Glutamatergic neuron (in vitro differentiated cells): Measurements from ENCODE around the gene KRT72. TPM values are rescaled to one million over a fixed set of nuclear protein-coding genes. Genes with fewer than 3 reads are reported as not detected.

Source experiments
- DNase-seq: peaks from one replicate; pipeline ENCODE4 v3.0.0; 2022
- H3K27ac Mint-ChIP-seq: one replicate; pipeline ENCODE4 v1.8.0; 2020; ENCODE audit warnings: mild to moderate bottlenecking, mixed read lengths, inconsistent platforms; ENCODE audit not compliant: unreplicated experiment
- H3K27me3 Mint-ChIP-seq: one replicate; pipeline ENCODE4 v1.8.0; 2020; ENCODE audit warnings: mild to moderate bottlenecking, moderate library complexity, mixed read lengths, inconsistent platforms; ENCODE audit not compliant: unreplicated experiment
- H3K36me3 Mint-ChIP-seq: one replicate; pipeline ENCODE4 v1.8.0; 2020; ENCODE audit warnings: mild to moderate bottlenecking, mixed read lengths, inconsistent platforms; ENCODE audit not compliant: unreplicated experiment
- H3K4me1 Mint-ChIP-seq: one replicate; pipeline ENCODE4 v1.8.0; 2020; ENCODE audit warnings: mild to moderate bottlenecking, low read depth, mixed read lengths, inconsistent platforms; ENCODE audit not compliant: unreplicated experiment
- H3K4me3 Mint-ChIP-seq: one replicate; pipeline ENCODE4 v1.8.0; 2020; ENCODE audit warnings: mild to moderate bottlenecking, mixed read lengths, inconsistent platforms; ENCODE audit not compliant: unreplicated experiment
- H3K9me3 Mint-ChIP-seq: one replicate; pipeline ENCODE4 v1.8.0; 2020; ENCODE audit warnings: mild to moderate bottlenecking, moderate library complexity, mixed read lengths, inconsistent platforms; ENCODE audit not compliant: unreplicated experiment
- CTCF ChIP-seq: fragments of 200-600 bp; sonication (generic); IDR thresholded peaks from one replicate; pipeline ENCODE4 v1.5.0; 2021; ENCODE audit not compliant: partially characterized antibody, unreplicated experiment
- total RNA-seq: library from RNA; stranded (reverse); fragmentation: NEBNext Ultra II Directional; extraction: Animal tissue kit (Norgen Biotek cat#: 25700); gene quantifications from one replicate; pipeline ENCODE4 v1.2.1, GENCODE V29; 2021; ENCODE audit not compliant: unreplicated experiment

KRT72 gene
- total RNA-seq, 1 donor from 2014 or later: not detected

GRCh38 chr12:52570511-52570910 is 30.8 kb downstream of the KRT72 start:
- Mint-ChIP-seq H3K4me1 (peaks cover 4% of the 10 kb centered on the region), H3K27ac (no peak overlapping the region), H3K4me3 (no peak overlapping the region), H3K36me3 (no peaks in the 10 kb centered on the region), H3K27me3 (peaks cover 6% of the 10 kb centered on the region), H3K9me3 (peaks cover 3% of the 10 kb centered on the region)
- no peak for TF ChIP-seq CTCF
- DNase-seq: no peak

GRCh38 chr12:52568111-52568510 is 33.2 kb downstream of the KRT72 start:
- Mint-ChIP-seq H3K36me3 (no peaks in the 10 kb centered on the region), H3K27me3 (peaks cover 7% of the 10 kb centered on the region), H3K4me1 (peaks cover 4% of the 10 kb centered on the region), H3K4me3 (no peak overlapping the region), H3K27ac (no peak overlapping the region), H3K9me3 (peaks cover 4% of the 10 kb centered on the region)
- DNase-seq: no peak
- TF ChIP-seq CTCF: no peak

GRCh38 chr12:52566847-52567291 is 34.4 kb downstream of the KRT72 start:
- TF ChIP-seq CTCF: no peak
- peaks cover 6% of the 10 kb centered on the region for H3K27me3 Mint-ChIP-seq
- H3K4me1 Mint-ChIP-seq: peaks cover 4% of the 10 kb centered on the region
- no peak overlapping the region for H3K4me3 Mint-ChIP-seq
- peaks cover 4% of the 10 kb centered on the region for H3K9me3 Mint-ChIP-seq
- peak; percentile 39 for DNase-seq
- H3K27ac Mint-ChIP-seq: no peak overlapping the region
- no peaks in the 10 kb centered on the region for H3K36me3 Mint-ChIP-seq

- Mint-ChIP-seq H3K27me3 (peaks cover 10% of the 10 kb centered on the region), H3K4me1 (peaks cover 4% of the 10 kb centered on the region), H3K27ac (no peak overlapping the region), H3K9me3 (peaks cover 4% of the 10 kb centered on the region), H3K36me3 (no peaks in the 10 kb centered on the region), H3K4me3 (no peak overlapping the region)
- no peak for TF ChIP-seq CTCF
- no peak for DNase-seq
These were observed 36.7 kb downstream of the KRT72 start for GRCh38 chr12:52564582-52564981.

GRCh38 chr12:52561880-52562449 is 39.3 kb downstream of the KRT72 start:
- Mint-ChIP-seq H3K27me3 (peaks cover 18% of the 10 kb centered on the region), H3K4me1 (peaks cover 1% of the 10 kb centered on the region), H3K9me3 (peaks cover 1% of the 10 kb centered on the region), H3K36me3 (no peaks in the 10 kb centered on the region), H3K27ac (no peak overlapping the region), H3K4me3 (no peak overlapping the region)
- DNase-seq: no peak
- TF ChIP-seq CTCF: peak; percentile 36
